Measurements from ENCODE around the gene ANKMY2. TPM values are rescaled to one million over a fixed set of nuclear protein-coding genes. Genes with fewer than 3 reads are reported as not detected.
"Not testable (repeated sequence)": the region's sequence is repeated elsewhere in the genome, so short reads cannot be mapped to it uniquely, and the experiment has no call there.

The ANKMY2 gene
- total RNA-seq, 2 experiments from 2014 or later, result 10.3 to 15.2 TPM

DNA sequence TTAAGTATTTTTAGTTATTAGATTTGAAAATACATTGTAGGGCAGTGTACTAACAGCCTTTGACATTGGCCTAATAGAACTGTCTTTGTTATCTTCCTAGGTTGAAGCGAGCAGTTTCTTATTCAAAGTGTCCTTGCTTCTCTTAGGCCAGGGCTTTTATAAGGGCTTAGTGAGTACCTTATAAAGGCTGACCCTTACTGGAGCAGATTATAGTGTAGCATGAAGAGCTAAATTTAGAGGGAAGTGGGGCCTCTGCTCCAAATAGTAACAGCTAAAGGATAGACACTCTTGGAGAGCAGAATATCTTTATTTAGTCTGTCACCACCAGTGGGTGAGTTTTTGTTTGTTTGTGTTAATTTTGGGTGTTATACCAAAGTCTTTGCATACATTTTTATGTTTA is 16.4 kb upstream of the ANKMY2 start:
- CTCF ChIA-PET (ENCODE audit: unreplicated experiment), result no interaction called here
- Histone ChIP-seq H3K27ac (ENCODE audit: low read depth, low read length, poor library complexity, severe bottlenecking) (no peak overlapping the region), H3K4me2 (ENCODE audit: low read length) (no peak overlapping the region), H3K79me2 (ENCODE audit: insufficient read depth, low read depth, low read length) (peaks cover 76% of the 10 kb centered on the region), H2AFZ (ENCODE audit: low read length) (no peak overlapping the region), H3K4me3 (ENCODE audit: low read depth, low read length, poor library complexity, severe bottlenecking) (no peak overlapping the region), H3K9me3 (ENCODE audit: low read length) (no peaks in the 10 kb centered on the region), H3K4me1 (ENCODE audit: insufficient read depth, low read length, poor library complexity, severe bottlenecking) (peaks cover 3% of the 10 kb centered on the region), H4K20me1 (ENCODE audit: insufficient read depth, low read length) (peaks cover 44% of the 10 kb centered on the region), H3K9me2 (ENCODE audit: insufficient read depth, low read length) (0 out of 2 replicates have a peak, but pooled peaks cover 9% of the 10 kb centered on the region), H3K36me3 (ENCODE audit: insufficient read depth, low read length) (peaks cover 47% of the 10 kb centered on the region)
- intact Hi-C loops (cut with micrococcal nuclease; ENCODE audit: unreplicated experiment), result no loop called here
- POLR2A ChIA-PET, result no interaction called here
- DNase-seq (ENCODE audit: low spot score), result no peak
- no TSS peak for BruUV-seq (replicated peaks)
- TF ChIP-seq, protein P1, sequence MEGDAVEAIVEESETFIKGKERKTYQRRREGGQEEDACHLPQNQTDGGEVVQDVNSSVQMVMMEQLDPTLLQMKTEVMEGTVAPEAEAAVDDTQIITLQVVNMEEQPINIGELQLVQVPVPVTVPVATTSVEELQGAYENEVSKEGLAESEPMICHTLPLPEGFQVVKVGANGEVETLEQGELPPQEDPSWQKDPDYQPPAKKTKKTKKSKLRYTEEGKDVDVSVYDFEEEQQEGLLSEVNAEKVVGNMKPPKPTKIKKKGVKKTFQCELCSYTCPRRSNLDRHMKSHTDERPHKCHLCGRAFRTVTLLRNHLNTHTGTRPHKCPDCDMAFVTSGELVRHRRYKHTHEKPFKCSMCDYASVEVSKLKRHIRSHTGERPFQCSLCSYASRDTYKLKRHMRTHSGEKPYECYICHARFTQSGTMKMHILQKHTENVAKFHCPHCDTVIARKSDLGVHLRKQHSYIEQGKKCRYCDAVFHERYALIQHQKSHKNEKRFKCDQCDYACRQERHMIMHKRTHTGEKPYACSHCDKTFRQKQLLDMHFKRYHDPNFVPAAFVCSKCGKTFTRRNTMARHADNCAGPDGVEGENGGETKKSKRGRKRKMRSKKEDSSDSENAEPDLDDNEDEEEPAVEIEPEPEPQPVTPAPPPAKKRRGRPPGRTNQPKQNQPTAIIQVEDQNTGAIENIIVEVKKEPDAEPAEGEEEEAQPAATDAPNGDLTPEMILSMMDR (conservative IDR thresholded peaks at IDR 0.05; ENCODE audit: low read length), result no peak
- no peak for TF ChIP-seq EZH2phosphoT487 (IDR thresholded peaks at IDR 0.05; ENCODE audit: borderline replicate concordance, low read depth, low read length)

DNA sequence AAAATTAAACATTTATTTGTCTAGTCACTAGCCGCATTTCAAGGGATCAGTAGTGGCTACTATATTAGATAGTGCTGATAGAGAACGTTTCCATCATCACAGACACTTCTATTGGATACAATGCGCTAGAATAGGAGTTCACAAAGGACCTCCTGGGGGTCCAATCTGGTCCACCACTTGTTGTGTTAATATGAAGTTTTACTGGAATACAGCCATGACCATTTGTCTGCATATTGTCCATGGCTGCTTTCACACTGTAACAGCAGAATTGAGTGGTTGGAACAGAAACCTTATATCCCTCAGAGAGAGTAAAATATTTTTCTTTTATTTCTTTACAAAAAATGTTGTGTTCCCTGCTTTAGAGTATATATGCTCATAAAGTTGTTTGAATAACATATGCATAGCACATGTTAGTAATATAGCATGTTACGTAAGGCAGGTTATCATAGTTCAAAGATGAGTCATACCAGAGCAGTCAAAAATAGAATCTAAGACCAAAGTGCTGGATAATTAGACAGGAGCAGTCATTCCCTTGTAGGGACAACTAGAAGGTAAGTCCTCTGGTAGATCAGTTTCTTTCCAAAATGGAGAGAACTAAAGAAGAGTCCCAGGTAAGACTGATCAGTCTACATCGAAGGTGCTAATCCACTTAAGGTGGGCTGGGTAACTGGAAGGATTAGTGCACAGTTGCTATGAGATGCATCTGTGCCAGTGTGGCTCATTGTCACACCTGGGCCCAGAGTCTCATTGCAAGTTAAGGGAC is 15.3 kb upstream of the ANKMY2 start:
- H3K36me3 ChIP-seq (ENCODE audit: insufficient read depth, low read length), result peaks cover 48% of the 10 kb centered on the region
- H3K9me2 ChIP-seq (ENCODE audit: insufficient read depth, low read length), result 0 out of 2 replicates have a peak, but pooled peaks cover 9% of the 10 kb centered on the region
- no peak overlapping the region for H3K4me3 ChIP-seq (ENCODE audit: low read depth, low read length, poor library complexity, severe bottlenecking)
- H3K27ac ChIP-seq (ENCODE audit: low read depth, low read length, poor library complexity, severe bottlenecking), result no peak overlapping the region
- no peak overlapping the region for H2AFZ ChIP-seq (ENCODE audit: low read length)
- DNase-seq (ENCODE audit: low spot score), result no peak
- peaks cover 3% of the 10 kb centered on the region for H3K4me1 ChIP-seq (ENCODE audit: insufficient read depth, low read length, poor library complexity, severe bottlenecking)
- CTCF ChIA-PET (ENCODE audit: unreplicated experiment), result no interaction called here
- no TSS peak for BruUV-seq (replicated peaks)
- POLR2A ChIA-PET, result no interaction called here
- no peaks in the 10 kb centered on the region for H3K9me3 ChIP-seq (ENCODE audit: low read length)
- peaks cover 44% of the 10 kb centered on the region for H4K20me1 ChIP-seq (ENCODE audit: insufficient read depth, low read length)
- intact Hi-C loops (cut with micrococcal nuclease; ENCODE audit: unreplicated experiment), result no loop called here
- TF ChIP-seq, protein P1 (conservative IDR thresholded peaks at IDR 0.05; ENCODE audit: low read length), result no peak
- no peak for TF ChIP-seq EZH2phosphoT487 (IDR thresholded peaks at IDR 0.05; ENCODE audit: borderline replicate concordance, low read depth, low read length)
- H3K79me2 ChIP-seq (ENCODE audit: insufficient read depth, low read depth, low read length), result peaks cover 87% of the 10 kb centered on the region
- H3K4me2 ChIP-seq (ENCODE audit: low read length), result no peak overlapping the region

DNA sequence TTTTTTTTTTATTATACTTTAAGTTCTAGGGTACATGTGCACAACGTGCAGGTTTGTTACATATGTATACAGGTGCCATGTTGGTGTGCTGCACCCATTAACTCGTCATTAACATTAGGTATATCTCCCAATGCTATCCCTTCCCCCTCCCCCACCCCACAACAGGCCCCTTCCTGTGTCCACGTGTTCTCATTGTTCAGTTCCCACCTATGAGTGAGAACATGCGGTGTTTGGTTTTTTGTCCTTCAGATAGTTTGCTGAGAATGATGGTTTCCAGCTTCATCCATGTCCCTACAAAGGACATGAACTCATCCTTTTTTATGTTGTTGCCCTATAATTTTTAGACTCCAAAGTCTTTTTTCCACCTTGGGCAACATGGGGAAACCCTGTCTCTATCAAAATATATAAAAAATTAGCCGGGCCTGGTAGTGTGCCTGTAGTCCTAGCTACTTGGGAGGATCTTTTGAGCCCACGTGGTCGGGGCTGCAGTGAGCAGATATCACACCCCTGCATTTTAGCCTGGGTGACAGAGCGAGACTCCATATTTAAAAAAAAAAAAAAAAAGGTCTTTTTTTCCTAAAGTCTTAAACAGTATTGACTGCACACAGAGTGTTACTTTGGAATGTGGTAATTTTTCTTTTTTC is 14.4 kb upstream of the ANKMY2 start:
- H3K4me3 ChIP-seq (ENCODE audit: low read depth, low read length, poor library complexity, severe bottlenecking); CTCF ChIA-PET (ENCODE audit: unreplicated experiment); BruUV-seq (replicated peaks); H3K4me2 ChIP-seq (ENCODE audit: low read length); H2AFZ ChIP-seq (ENCODE audit: low read length); intact Hi-C loops (cut with micrococcal nuclease; ENCODE audit: unreplicated experiment); H3K27ac ChIP-seq (ENCODE audit: low read depth, low read length, poor library complexity, severe bottlenecking); H3K9me2 ChIP-seq (ENCODE audit: insufficient read depth, low read length); DNase-seq (ENCODE audit: low spot score); H3K4me1 ChIP-seq (ENCODE audit: insufficient read depth, low read length, poor library complexity, severe bottlenecking); H3K9me3 ChIP-seq (ENCODE audit: low read length): not testable (repeated sequence)
- H3K36me3 ChIP-seq (ENCODE audit: insufficient read depth, low read length), result peaks cover 46% of the 10 kb centered on the region
- POLR2A ChIA-PET, result interaction anchor here (2.5 kb wide), 1 partner anchor 12 kb away, joined by 6 read pairs; no protein-coding TSS in a partner anchor
- H3K79me2 ChIP-seq (ENCODE audit: insufficient read depth, low read depth, low read length), result peaks cover 96% of the 10 kb centered on the region
- peaks cover 47% of the 10 kb centered on the region for H4K20me1 ChIP-seq (ENCODE audit: insufficient read depth, low read length)

Measured in OCI-LY7 (cell line).